Skeletal muscle cell (primary cell): ENCODE measurements around the gene SMAD9.

Source experiments
- DNase-seq: peaks from one replicate; pipeline ENCODE4 v3.0.0-alpha.2; 2010; ENCODE audit warnings: low read depth
- H3K4me3 ChIP-seq: 2 replicates; pipeline ENCODE4 v1.5.1; 2011; ENCODE audit warnings: low read depth, mild to moderate bottlenecking, control low read depth, low read length, moderate library complexity

SMAD9 gene

GRCh38 chr13:36831291-36831690, 88.7 kb downstream of the SMAD9 start:
- no peak overlapping the region for H3K4me3 ChIP-seq
- DNase-seq: no peak

- H3K4me3 ChIP-seq: no peak overlapping the region
- DNase-seq: no peak
These were observed 90.3 kb downstream of the SMAD9 start for GRCh38 chr13:36829753-36830152.

GRCh38 chr13:36822785-36823184, 97.3 kb downstream of the SMAD9 start:
- no peak overlapping the region for H3K4me3 ChIP-seq

GRCh38 chr13:36820222-36820621, 99.8 kb downstream of the SMAD9 start:
- H3K4me3 ChIP-seq: peak overlapping the region; percentile 85
- DNase-seq: no peak

More at GRCh38 chr13:36822785-36823184, 97.3 kb downstream of the SMAD9 start:
- no peak for DNase-seq

GRCh38 chr13:36819739-36820090, 100.3 kb downstream of the SMAD9 start:
- no peak for DNase-seq
- H3K4me3 ChIP-seq: peak overlapping the region; percentile 85

GRCh38 chr13:36818804-36819738, 101.0 kb downstream of the SMAD9 start, which contains the start of gene RFXAP:
Gene RFXAP (plus strand): TSS chr13:36819222. CDS start chr13:36819358, 136 bp downstream.
- DNase-seq: peak; percentile 51
- peak within 1 kb of the TSS; percentile 85 for H3K4me3 ChIP-seq

GRCh38 chr13:36817996-36818803, 101.8 kb downstream of the SMAD9 start:
- peak overlapping the region; percentile 85 for H3K4me3 ChIP-seq
- no peak for DNase-seq

- H3K4me3 ChIP-seq: no peak overlapping the region
- no peak for DNase-seq
These were observed 105.0 kb downstream of the SMAD9 start for GRCh38 chr13:36815062-36815461.

- no peak for DNase-seq
- H3K4me3 ChIP-seq: no peak overlapping the region
These were observed 105.6 kb downstream of the SMAD9 start for GRCh38 chr13:36814465-36814864.

GRCh38 chr13:36813225-36813624, 106.8 kb downstream of the SMAD9 start:
- H3K4me3 ChIP-seq: no peak overlapping the region
- no peak for DNase-seq

GRCh38 chr13:36807616-36808015, 112.4 kb downstream of the SMAD9 start:
- H3K4me3 ChIP-seq: no peak overlapping the region
- no peak for DNase-seq

GRCh38 chr13:36806102-36806501, 113.9 kb downstream of the SMAD9 start:
- no peak for DNase-seq
- no peak overlapping the region for H3K4me3 ChIP-seq

GRCh38 chr13:36804588-36804987, 115.5 kb downstream of the SMAD9 start:
- H3K4me3 ChIP-seq: no peak overlapping the region
- DNase-seq: no peak

GRCh38 chr13:36801035-36801434, 119.0 kb downstream of the SMAD9 start:
- H3K4me3 ChIP-seq: no peak overlapping the region
- no peak for DNase-seq

- no peak overlapping the region for H3K4me3 ChIP-seq
- DNase-seq: no peak
These were observed 124.0 kb downstream of the SMAD9 start for GRCh38 chr13:36796052-36796451.

GRCh38 chr13:36795463-36795862, 124.6 kb downstream of the SMAD9 start:
- no peak overlapping the region for H3K4me3 ChIP-seq
- no peak for DNase-seq
